GM12878 (cell line): ENCODE results near the gene MAP2K2. TPM values are rescaled to one million over a fixed set of nuclear protein-coding genes. Genes with fewer than 3 reads are reported as not detected.

Experiments used
- ATAC-seq: fragments of 200-7000 bp; cut with Tn5 transposase; 3 replicates; pipeline ENCODE4 v1.9.1; 2020; ENCODE audit warnings: mild to moderate bottlenecking, moderate library complexity
- BruUV-seq: library from RNA; stranded (reverse); fragments of 400-500 nt; replicated peaks from 2 replicates; lab custom pipeline; 2021; lab: Mats Ljungman, UMichigan
- CTCF ChIA-PET: fragments of 300-600 bp; sonication (Branson Sonifier 250); formaldehyde crosslinking; extraction: SDS; loops from one replicate; lab custom pipeline; 2021; ENCODE audit warnings: inconsistent platforms; lab: Yijun Ruan, JAX
- POLR2A ChIA-PET: fragments of 350-600 bp; formaldehyde crosslinking; extraction: SDS; loops from one replicate; lab custom pipeline; 2021; ENCODE audit warnings: inconsistent platforms; lab: Charles Lee
- RAD21 ChIA-PET: fragments of 300-600 bp; sonication (Branson Sonifier 250); formaldehyde crosslinking; loops from one replicate; lab custom pipeline; 2023; ENCODE audit warnings: antibody characterized with exemption; ENCODE audit not compliant: unreplicated experiment; lab: Charles Lee
- SMC1A ChIA-PET: fragments of 300-600 bp; sonication (Branson Sonifier 250); formaldehyde crosslinking; loops from one replicate; lab custom pipeline; 2023; ENCODE audit not compliant: unreplicated experiment, uncharacterized antibody; lab: Charles Lee
- DNase-seq: peaks from one replicate; pipeline ENCODE4 v3.0.0-alpha.2; 2011; ENCODE audit warnings: low read depth, low spot score
- FAIRE-seq: peaks from 3 replicates; lab custom pipeline; 2011; peaks lifted over from hg19 to GRCh38; lab: Jason Lieb, UNC
- H2AFZ ChIP-seq: 2 replicates; pipeline ENCODE4 v1.6.0; 2011; ENCODE audit warnings: low read depth, low read length, control low read depth; ENCODE audit not compliant: control insufficient read depth
- H3K27ac ChIP-seq: 2 replicates; pipeline ENCODE4 v1.5.1; 2011; ENCODE audit warnings: control low read depth; ENCODE audit not compliant: control insufficient read depth, insufficient read depth
- H3K27me3 ChIP-seq, 2 experiments: replicated peaks in 1 of 2; 2 replicates each; pipeline versions ENCODE4 v1.6.0 to v1.6.1; 2011; ENCODE audit warnings: low read length in 1 of 2; ENCODE audit not compliant: control insufficient read depth in 2 of 2, insufficient read depth in 2 of 2
- H3K36me3 ChIP-seq, 2 experiments: 2 replicates each; pipeline ENCODE4 v1.5.1; 2011; ENCODE audit warnings: low read length in 1 of 2; ENCODE audit not compliant: control insufficient read depth in 2 of 2, insufficient read depth in 2 of 2
- H3K4me1 ChIP-seq: 2 replicates; pipeline ENCODE4 v1.6.1; 2011; ENCODE audit warnings: mild to moderate bottlenecking, low read length, moderate library complexity, mixed read lengths; ENCODE audit not compliant: control insufficient read depth, insufficient read depth
- H3K4me2 ChIP-seq: 2 replicates; pipeline ENCODE4 v1.6.0; 2011; ENCODE audit warnings: control low read depth; ENCODE audit not compliant: control insufficient read depth, insufficient read depth
- H3K4me3 ChIP-seq: fragments of 200-600 bp; sonication (generic); 2 replicates; pipeline ENCODE4 v1.5.1; 2016
- H3K79me2 ChIP-seq: 2 replicates; pipeline ENCODE4 v1.6.0; 2011; ENCODE audit warnings: low read length; ENCODE audit not compliant: control insufficient read depth, insufficient read depth
- H3K9ac ChIP-seq: 2 replicates; pipeline ENCODE4 v1.8.0; 2011; ENCODE audit warnings: low read length, control low read depth, mixed read lengths; ENCODE audit not compliant: control insufficient read depth, insufficient read depth
- H3K9me3 ChIP-seq: replicated peaks from 3 replicates; pipeline ENCODE4 v1.5.1; 2011; ENCODE audit warnings: mild to moderate bottlenecking, low read length; ENCODE audit not compliant: control insufficient read depth, insufficient read depth
- H4K20me1 ChIP-seq: 2 replicates; pipeline ENCODE4 v1.6.0; 2011; ENCODE audit not compliant: control insufficient read depth, insufficient read depth
- E4F1 ChIP-seq: fragments of 450-650 bp; IDR thresholded peaks from 2 replicates; pipeline ENCODE4 v1.6.1; 2018; ENCODE audit warnings: borderline replicate concordance, mild to moderate bottlenecking; ENCODE audit not compliant: partially characterized antibody
- POLR2A ChIP-seq: IDR thresholded peaks from 2 replicates; pipeline ENCODE4 v1.6.1; 2011; ENCODE audit warnings: low read depth, mild to moderate bottlenecking, low read length
- WGBS: methylation state at CpG from one replicate; pipeline ENCODE4 v1.1.6; 2016; ENCODE audit warnings: low lambda C conversion rate; ENCODE audit not compliant: insufficient replicate concordance, insufficient coverage; ENCODE audit errors: missing lambda C conversion rate; 5-methylcytosine and 5-hydroxymethylcytosine counted together
- in situ Hi-C: fragments of 300-500 bp; cut with MboI; formaldehyde crosslinking; loops from 9 replicates; pipeline ENCODE4 v1.14.3; 2018; ENCODE audit warnings: mixed read lengths
- intact Hi-C: fragments of 100-400 bp; cut with micrococcal nuclease; formaldehyde crosslinking; loops from one replicate; pipeline ENCODE4 v1.14.2; 2022; ENCODE audit not compliant: unreplicated experiment
- polyA plus RNA-seq, 11 experiments: library from polyadenylated mRNA; depleted of rRNA in 4 of 11; unstranded in 6 of 11; stranded (reverse) in 5 of 11; fragments of >200 nt; fragmentation: Nextera tagmentation in 4 of 11; fragmentation: Illumina TruSeq in 1 of 11; extraction: Ambion mirVana in 4 of 11; extraction: Trizol in 1 of 11; gene quantifications; 1 replicate in 1 of 11; 2 replicates in 10 of 11; pipeline versions ENCODE4 v1.2.1 to v1.2.3, GENCODE V29; 2011 to 2016; ENCODE audit warnings: inconsistent platforms in 2 of 11, missing spikeins in 2 of 11, low read depth in 1 of 11
- total RNA-seq, 4 experiments: library from RNA; depleted of rRNA in 3 of 4; stranded (reverse); fragments of >200 nt in 3 of 4; fragmentation: Illumina TruSeq in 1 of 4; extraction: Trizol in 1 of 4; gene quantifications; 2 replicates each; pipeline versions ENCODE4 v1.2.1 to v1.2.3, GENCODE V29; 2013 to 2021
- TF ChIP-seq, protein P1 (sequence below): IDR thresholded peaks from 2 replicates; pipeline ENCODE4 v1.6.1; 2011; ENCODE audit warnings: mild to moderate bottlenecking, low read depth, low read length, moderate library complexity; ENCODE audit not compliant: insufficient replicate concordance

Gene MAP2K2
- total and polyA plus RNA-seq, 10 of the 15 experiments (the other 5 are each of a cell fraction or from before 2014, with no cell fraction given): 1.00 to 210 (median 53.5) TPM

DNA sequence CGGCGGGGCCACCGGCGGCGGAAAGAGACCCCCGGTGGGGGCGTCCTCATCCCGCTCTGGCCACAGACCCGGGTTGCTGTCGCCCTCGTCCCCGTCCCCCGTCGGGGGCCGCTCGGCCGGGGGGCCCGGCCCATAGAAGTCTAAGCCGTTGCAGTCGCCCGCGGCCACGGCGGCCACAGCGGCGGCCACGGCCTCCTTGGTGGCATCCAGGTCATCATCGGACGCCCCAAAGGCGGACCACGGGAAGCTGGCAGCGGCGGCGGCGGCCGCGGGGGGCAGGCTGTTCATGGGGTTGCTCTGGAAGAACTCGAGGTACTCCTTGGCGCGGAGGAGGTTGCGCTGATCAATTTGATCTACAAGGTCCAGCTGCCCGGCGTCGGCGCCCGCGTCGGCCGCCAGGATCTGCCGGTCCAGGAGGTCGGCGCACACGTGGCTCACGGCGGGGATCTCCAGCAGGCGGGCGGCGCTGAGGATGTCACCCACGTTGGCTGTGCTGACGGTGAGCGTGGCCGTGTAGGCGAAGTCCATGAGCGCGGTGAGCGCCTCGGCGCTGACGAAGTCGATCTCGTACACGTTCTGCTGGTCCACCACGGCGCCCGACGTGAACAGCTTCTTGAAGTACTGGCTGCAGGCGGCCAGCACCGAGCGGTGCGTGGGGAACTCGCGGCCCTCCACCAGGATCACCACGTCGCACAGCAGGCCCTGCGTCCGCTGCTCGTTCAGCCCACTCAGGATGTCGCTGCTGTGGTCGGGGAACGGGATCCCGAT lies 69.3 kb downstream of the MAP2K2 start:
- Histone ChIP-seq H3K79me2 (peaks cover 67% of the 10 kb centered on the region), H3K4me3 (no peak overlapping the region), H3K9ac (no peak overlapping the region), H3K4me2 (no peak overlapping the region), H3K4me1 (peaks cover 8% of the 10 kb centered on the region; the same call in 1 of the 2 replicates), H3K36me3 (peaks cover 27 to 45% of the 10 kb centered on the region in 2 experiments), H3K27me3 (no peaks in the 10 kb centered on the region), H3K27ac (no peak overlapping the region)
- DNase-seq (no peak), FAIRE-seq (no peak), ATAC-seq (no peak)
- RAD21 ChIA-PET: no interaction called here
- CTCF ChIA-PET: no interaction called here
- SMC1A ChIA-PET: no interaction called here
- no peak for TF ChIP-seq E4F1
- TF ChIP-seq POLR2A: peak; percentile 36
- TF ChIP-seq, protein P1, sequence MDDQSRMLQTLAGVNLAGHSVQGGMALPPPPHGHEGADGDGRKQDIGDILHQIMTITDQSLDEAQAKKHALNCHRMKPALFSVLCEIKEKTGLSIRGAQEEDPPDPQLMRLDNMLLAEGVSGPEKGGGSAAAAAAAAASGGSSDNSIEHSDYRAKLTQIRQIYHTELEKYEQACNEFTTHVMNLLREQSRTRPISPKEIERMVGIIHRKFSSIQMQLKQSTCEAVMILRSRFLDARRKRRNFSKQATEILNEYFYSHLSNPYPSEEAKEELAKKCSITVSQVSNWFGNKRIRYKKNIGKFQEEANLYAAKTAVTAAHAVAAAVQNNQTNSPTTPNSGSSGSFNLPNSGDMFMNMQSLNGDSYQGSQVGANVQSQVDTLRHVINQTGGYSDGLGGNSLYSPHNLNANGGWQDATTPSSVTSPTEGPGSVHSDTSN: no peak
- TF ChIP-seq, all 136 proteins: peak for 1
- Histone ChIP-seq H2AFZ (no peak overlapping the region), H4K20me1 (peaks cover 13% of the 10 kb centered on the region; the same call in 1 of the 2 replicates), H3K9me3 (no peaks in the 10 kb centered on the region)
- POLR2A ChIA-PET: no interaction called here
- in situ Hi-C loops (no loop called here), intact Hi-C loops (no loop called here)
- BruUV-seq: no TSS peak
- WGBS: 98% methylated on average over 64 of the region's 91 CpGs
